ENCODE measurements around the gene PDGFC.

PDGFC gene

DNA sequence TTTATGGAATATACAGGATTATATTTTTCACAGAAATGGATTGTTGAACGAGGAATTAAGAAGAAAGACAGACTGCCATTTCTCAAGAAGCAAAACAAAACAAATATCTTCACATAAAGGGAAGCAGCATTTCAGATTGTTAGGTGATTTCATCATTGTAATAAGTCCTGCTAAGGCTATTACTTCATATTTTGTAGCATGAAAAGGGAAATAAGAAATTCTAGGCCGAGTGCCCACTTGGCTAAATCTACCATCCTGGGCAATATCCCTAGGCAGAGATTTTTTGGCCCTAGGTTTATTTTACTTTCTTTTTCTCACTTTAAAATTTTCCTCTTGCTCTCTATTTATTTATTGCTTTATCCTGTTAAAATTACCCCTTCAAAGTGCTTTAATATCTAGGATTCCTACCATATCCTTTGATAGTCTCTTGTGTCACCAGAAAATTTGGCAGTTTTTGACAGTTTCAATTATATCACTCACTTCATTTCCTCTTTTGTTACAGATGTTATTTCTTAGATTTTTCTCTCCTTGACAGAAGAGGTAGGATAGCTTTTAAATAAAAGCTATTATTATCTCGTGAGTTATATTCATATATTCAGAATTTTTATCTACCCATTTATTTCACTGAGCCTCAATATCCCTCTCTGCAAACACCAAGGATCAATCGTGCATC is 142.3 kb downstream of the PDGFC start:
- no peak for DNase-seq (ENCODE audit: low read depth)

- DNase-seq (ENCODE audit: low read depth): no peak
Observed at GRCh38 chr4:156827519-156827918, 144.1 kb downstream of the PDGFC start.

- DNase-seq (ENCODE audit: low read depth): no peak
Observed at GRCh38 chr4:156825074-156825473, 146.5 kb downstream of the PDGFC start.

DNA sequence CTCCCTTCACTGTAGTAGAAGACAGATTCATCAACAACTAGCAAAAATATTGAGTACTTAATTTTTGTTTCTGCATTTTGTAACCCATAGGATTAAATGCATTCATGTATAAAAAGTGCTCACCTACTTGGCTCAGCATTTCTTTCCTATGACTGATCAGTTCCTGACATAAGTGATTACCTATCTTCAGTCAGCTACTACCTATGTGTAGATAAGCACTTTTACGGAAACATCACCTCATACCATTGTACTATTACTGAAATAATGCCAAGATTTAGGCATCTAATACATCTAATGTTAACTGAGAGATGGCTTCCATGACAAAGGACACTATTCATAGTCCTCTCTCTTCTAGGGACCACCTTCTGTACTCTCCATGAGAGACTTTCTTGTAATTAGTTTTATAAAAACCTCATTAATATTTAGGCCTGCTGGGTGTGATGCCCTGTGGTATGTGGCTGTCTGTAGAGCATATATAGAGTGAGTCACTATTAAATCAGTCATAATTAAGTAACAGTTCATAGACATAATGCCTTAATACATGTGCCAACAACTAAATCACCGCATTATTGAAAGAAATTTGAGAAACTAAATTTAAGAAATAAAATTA is 147.0 kb downstream of the PDGFC start:
- DNase-seq (ENCODE audit: low read depth): no peak

- DNase-seq (ENCODE audit: low read depth): no peak
Observed at GRCh38 chr4:156820931-156821330, 150.7 kb downstream of the PDGFC start.

GRCh38 chr4:156816360-156816755 is 155.2 kb downstream of the PDGFC start:
- no peak for DNase-seq (ENCODE audit: low read depth)

DNA sequence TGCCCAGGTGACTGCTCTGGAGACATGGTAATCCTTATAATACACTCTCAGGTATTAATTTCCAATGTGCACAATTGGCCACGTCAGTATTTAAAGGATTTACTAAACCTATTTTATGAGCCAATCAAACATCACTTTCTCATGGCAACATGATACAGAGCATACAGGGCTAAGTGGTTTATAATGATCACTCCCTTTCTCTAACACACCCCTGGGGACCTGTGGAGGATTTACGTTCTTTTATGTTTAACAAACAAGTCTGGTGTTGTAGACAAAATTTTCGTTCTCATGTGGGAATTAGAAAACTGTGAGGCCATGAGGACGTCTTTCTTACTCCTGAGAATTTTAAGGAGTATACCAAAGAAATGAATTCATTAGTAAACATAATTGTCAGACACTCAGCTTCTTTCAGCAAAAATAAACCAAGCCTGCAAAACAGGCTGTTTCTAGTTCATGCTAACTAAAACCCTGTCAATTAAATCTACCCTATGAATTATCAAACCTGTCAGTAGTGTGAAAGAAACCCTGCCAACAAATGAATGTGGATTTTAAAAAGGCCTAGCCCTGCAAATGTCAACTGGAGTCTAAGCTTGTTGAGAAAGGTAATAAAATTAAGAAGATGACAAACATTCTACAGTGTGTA is 155.8 kb downstream of the PDGFC start:
- no peak for DNase-seq (ENCODE audit: low read depth)

DNA sequence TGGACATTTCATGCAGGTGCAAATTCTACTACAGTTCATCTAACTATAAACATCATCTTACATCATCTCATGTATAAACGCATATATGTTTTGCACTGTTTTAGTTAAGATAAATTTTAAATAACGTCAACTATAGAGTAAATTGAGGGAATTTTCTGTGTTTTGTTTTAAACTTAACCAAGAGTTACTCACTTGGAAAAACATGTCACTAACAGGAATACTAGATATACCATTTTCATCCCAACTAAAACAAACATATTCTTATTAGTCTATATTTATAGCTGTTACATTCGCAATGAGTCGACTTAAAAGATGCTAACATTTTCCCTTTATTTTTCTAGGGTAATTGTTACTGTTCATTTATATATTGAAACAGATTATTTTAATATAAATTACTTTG is 159.6 kb downstream of the PDGFC start:
- DNase-seq (ENCODE audit: low read depth): no peak

DNA sequence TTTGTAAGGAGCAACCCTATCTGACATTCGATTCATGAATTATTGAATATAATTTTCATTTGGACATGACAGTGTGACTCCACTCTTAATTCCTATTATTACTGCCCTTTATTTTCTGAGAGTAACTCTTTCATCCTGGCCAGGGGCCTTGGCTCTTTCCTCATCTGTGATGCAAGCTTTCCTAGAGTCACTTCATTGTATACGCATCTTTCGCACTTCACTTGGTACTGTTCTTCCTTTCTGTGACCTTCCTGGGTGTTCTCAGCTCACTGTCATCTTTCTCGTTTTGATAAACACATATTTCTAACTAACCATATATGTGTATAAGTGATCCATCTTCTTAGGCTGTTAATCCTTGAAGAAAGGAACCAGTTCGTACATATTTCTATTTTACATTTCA is 160.3 kb downstream of the PDGFC start:
- DNase-seq (ENCODE audit: low read depth): no peak

DNA sequence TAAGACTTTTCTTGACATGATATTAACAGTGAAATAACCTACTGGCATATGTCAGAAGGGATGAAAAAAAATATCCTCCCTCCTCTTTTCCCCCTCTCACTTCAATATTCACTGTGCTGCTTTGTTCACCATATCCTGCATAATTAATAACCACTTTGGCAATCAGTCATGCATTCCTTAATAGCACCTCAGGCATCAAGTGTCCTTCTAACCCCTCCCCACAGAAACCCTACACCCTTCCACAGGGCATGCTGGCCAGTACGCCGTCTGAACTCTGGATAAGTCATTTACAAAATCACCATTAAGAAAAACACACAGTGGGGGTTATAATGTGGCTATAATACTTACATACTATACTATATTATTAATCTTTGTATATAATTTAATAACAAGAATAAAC is 165.9 kb downstream of the PDGFC start:
- DNase-seq (ENCODE audit: low read depth): no peak

DNA sequence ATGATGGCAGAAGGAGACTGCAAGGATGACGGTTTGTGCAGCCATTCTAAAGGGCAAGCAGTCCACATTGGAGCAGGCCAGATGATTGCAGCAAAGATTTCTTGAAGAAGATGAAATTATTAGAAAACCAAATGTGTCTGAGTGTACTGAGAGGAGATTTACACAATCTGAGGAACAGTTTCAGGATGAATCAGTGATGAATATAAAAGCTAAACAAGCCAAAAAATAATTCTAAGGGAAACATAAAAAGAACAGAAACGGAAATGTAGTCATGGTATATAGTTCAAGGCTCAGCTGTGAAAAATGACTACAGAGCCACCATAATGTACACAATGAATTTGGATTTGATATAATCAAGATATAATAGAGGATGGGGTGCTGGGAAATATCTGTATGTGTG is 168.5 kb downstream of the PDGFC start:
- no peak for DNase-seq (ENCODE audit: low read depth)

GRCh38 chr4:156800463-156800862 is 171.1 kb downstream of the PDGFC start:
- no peak for DNase-seq (ENCODE audit: low read depth)

- DNase-seq (ENCODE audit: low read depth): no peak
Observed at GRCh38 chr4:156799121-156799589, 172.4 kb downstream of the PDGFC start.

DNA sequence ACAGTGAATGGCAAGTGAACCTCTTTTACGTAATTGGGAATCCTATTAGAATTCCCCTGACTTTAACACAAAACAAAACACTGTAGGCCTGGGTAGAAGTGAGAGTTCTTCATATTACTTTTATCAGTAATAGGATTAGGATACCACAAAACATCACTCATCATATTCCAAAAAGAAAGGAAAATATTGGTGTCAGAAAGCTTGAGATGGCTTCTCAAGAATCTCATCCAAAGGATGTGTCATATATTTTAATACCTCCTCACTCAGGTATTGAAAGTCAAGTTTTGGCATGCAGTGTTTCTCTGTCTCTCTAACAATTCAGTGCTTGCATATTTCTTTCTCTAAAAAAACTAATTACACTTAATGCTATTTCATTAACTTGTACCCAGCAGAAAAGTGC is 173.2 kb downstream of the PDGFC start:
- DNase-seq (ENCODE audit: low read depth): no peak

DNA sequence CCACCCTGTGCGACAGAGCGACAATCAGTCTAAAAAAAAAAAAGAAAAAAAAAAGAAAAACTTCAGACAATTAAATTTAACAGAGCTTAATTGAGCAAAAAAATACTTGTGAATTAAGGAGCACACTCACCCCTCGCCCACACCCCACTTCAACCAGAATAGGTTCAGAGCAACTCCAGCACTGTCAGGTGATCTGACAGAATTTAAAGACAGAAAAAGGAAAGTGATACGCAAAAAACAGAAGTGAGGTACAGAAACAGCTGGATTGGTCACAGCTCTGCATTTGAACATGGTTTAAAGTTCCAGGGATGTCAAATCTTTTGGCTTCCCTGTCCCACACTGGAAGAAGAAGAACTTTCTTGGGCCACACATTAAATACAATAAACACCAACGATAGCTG is 174.4 kb downstream of the PDGFC start:
- no peak for DNase-seq (ENCODE audit: low read depth)

DNA sequence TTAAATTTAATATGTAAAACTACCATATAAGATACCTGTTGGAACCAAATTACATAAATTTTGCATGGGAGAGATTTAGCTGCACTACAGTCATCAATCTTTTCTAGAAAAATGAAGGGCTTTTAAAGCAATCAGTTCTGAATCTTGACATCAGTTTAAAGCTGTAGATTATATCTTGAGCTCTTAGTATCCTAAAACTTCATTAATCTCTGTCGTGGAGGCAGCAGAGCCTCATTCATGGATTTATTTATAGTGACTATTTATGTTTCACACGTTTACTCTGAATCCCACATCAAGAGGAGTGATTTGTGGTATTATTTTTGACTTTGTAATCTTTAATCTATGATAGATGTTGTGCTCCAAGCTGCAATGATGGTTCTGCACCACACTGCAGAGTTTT is 175.9 kb downstream of the PDGFC start:
- DNase-seq (ENCODE audit: low read depth): no peak

GRCh38 chr4:156794863-156795262 is 176.7 kb downstream of the PDGFC start:
- DNase-seq (ENCODE audit: low read depth): no peak

GRCh38 chr4:156792462-156793085 is 179.0 kb downstream of the PDGFC start:
- DNase-seq (ENCODE audit: low read depth): no peak

DNA sequence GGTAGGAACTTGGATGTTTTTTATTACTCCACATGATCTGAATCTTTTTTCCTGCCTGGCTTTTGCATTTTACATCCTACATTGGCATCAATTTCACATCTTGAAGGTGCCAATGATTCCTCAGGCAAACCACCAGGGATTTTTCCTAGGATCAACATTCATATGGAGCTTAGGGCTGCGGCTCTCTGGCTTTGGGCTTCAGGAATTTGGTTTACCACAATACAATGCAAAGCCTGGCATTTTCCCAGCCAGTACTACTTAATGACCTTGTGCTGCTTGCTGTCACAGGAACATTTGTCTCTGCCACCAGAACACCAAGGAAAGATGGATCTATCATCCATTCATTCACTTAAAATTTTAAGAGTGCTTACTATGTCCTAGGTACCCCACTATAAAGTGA is 180.7 kb downstream of the PDGFC start:
- no peak for DNase-seq (ENCODE audit: low read depth)

DNA sequence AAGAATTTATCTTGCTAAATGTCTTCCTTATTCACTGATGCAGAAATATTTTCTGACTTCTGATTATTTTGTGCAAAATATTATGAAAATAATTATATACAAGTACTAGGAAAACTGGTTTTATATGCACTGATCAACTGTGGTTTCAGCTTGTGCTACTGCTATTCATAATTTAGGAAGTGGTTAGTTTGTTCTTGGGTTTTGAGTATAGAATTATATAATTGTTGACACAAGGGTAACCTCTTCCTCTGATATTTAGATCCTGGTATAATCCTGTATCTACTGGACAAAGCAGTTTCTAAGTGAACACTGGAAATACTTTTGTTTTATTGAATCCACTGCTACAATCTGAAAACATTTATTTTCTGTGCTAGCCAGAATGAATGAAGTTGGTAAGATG is 182.8 kb downstream of the PDGFC start:
- no peak for DNase-seq (ENCODE audit: low read depth)

DNA sequence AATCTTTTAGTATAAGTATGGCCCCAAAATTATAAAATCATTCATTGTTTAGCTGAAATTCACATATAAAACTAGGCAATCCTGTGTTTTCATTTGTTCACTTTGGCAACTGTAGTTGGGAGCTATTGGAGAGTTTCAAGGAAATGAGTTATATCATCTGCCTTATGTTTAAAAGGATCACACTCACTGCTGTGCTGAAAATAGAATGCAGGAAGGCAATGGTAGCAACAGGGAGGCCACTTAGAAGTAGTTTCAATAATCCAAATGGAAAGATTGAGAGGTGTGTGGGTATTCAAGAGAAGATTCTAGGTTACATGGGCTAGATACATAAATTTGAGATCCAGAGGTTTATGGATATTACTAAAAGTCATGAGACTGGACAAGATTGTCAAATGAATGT is 184.9 kb downstream of the PDGFC start:
- DNase-seq (ENCODE audit: low read depth): no peak

- DNase-seq (ENCODE audit: low read depth): no peak
Observed at GRCh38 chr4:156784970-156785369, 186.6 kb downstream of the PDGFC start.

DNA sequence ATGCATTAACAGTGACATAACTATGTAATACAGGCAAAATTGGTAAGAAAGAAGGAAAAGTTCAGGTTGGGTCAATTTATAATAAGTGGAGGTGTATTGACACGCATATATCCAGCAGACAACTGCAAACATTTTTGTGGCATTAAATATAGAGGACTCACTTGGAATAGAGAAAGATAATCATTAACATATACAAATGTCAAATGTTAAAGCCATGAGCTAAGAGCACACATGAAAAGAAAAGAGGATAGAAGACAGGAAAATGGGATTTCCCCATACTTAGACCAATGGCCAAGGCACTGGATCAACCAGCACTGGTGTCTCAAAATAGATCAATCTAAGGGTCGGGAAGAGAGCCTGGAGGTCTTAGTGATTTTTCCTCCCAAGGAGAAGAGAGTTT is 187.6 kb downstream of the PDGFC start:
- no peak for DNase-seq (ENCODE audit: low read depth)

Data from stimulated activated CD8-positive, alpha-beta memory T cell treated with anti-CD3 and anti-CD28 coated beads, Interleukin-12 subunit alpha, Interleukin-12 subunit beta, amount 100 ng/mL, for 1 hour (primary cell).